HTR-8/SVneo (cell line): ENCODE measurements around the gene ZNF777.
"Not testable (repeated sequence)": the region's sequence is repeated elsewhere in the genome, so short reads cannot be mapped to it uniquely, and the experiment has no call there.

Experiments
- DNase-seq: peaks from one replicate; pipeline ENCODE4 v3.0.0; 2011; ENCODE audit warnings: low spot score, mixed read lengths; ENCODE audit not compliant: insufficient read length
- FAIRE-seq: peaks from 2 replicates; lab custom pipeline; 2011; peaks lifted over from hg19 to GRCh38; lab: Jason Lieb, UNC

The ZNF777 gene

GRCh38 chr7:149460493-149461277, at the start of gene ZNF777:
Gene ZNF777, minus strand, starts transcription at chr7:149461062. Its CDS starts 5,040 bp downstream, at chr7:149456022.
- FAIRE-seq (no peak), DNase-seq (peak; percentile 80)

- FAIRE-seq: no peak
These were observed 49.4 kb upstream of the ZNF777 start for GRCh38 chr7:149510248-149510647.

GRCh38 chr7:149509774-149510173, 48.9 kb upstream of the ZNF777 start:
- no peak for FAIRE-seq
- no peak for DNase-seq

More at GRCh38 chr7:149510248-149510647, 49.4 kb upstream of the ZNF777 start:
- DNase-seq: no peak

GRCh38 chr7:149505551-149505950, 44.7 kb upstream of the ZNF777 start:
- no peak for FAIRE-seq

GRCh38 chr7:149501651-149502050, 40.8 kb upstream of the ZNF777 start:
- FAIRE-seq (no peak), DNase-seq (no peak)

More at GRCh38 chr7:149505551-149505950, 44.7 kb upstream of the ZNF777 start:
- DNase-seq: no peak

GRCh38 chr7:149500910-149501309, 40.0 kb upstream of the ZNF777 start:
- DNase-seq (no peak), FAIRE-seq (no peak)

- no peak for DNase-seq
- FAIRE-seq: no peak
These were observed 39.3 kb upstream of the ZNF777 start for GRCh38 chr7:149500201-149500600.

GRCh38 chr7:149498811-149499210, 37.9 kb upstream of the ZNF777 start:
- no peak for FAIRE-seq
- DNase-seq: no peak

- DNase-seq (peak; percentile 87), FAIRE-seq (no peak)
These were observed 36.8 kb upstream of the ZNF777 start, which contains the start of gene ZNF746 for GRCh38 chr7:149497467-149498261. Gene ZNF746, minus strand, starts transcription at chr7:149497809. Its CDS starts 273 bp downstream, at chr7:149497536.

- DNase-seq: peak; percentile 14
- FAIRE-seq: no peak
These were observed 36.0 kb upstream of the ZNF777 start for GRCh38 chr7:149496642-149497391.

DNA sequence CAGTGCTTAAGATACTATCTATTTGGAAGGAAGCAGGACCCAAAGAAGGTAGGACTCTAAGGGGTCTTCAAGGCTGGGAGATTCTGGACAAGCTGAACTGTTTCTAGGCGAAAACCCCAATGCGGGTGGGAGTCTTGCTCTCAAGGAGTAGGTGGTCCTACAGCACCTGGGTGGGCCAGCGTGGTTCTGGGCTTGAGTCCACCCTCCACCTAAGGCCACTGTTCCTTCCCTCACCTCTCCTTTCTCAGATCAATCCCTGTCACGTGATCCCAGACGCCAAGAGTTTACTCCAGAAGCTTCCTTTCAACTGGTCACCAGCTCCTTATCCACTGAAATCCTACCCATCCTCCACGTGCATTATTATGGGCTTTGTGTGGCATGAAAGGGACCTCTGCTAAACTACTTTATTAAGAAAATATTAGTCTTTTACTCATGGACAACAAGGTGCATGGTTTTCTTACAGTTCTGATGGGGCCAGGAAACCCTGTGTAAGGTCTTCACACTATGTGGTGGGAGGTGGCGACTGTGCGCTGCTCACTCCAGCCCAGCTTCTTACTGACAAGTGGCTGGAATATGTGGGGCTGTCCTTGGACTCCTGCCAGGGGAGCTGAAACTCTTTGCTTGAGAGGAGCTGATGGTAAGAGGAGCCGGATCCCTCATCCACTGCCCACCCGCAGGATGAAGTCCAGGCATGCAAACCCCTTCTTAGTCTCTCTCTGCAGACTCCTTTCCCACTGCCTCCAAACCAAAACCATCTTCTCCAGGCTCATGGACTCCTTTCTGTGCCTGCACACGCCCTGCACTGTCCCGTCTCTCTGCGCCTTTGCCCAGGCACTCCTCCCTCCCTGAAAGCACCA, 35.2 kb upstream of the ZNF777 start:
- FAIRE-seq (no peak), DNase-seq (no peak)

GRCh38 chr7:149494738-149495368, 34.0 kb upstream of the ZNF777 start:
- no peak for DNase-seq
- no peak for FAIRE-seq

DNA sequence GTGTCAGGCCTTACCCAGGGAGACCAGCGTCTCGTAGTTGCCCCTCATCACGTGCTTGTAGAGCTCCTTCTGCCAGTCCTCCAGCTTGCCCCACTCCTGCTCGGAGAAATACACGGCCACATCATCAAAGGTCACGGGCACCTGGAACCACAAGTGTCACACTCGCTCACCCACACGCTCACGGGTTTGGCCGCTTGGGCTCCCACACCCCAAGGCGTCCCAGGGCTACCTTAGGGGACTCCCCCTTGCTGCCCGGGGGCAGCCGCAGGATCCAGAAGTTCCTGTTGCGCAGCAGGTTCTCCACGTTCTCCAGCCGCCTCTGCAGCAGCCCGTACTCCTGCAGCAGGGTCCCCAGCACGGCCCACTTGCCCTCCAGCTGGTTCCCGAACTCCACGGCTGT, 33.1 kb upstream of the ZNF777 start:
- FAIRE-seq, DNase-seq: not testable (repeated sequence)

GRCh38 chr7:149493366-149493765, 32.5 kb upstream of the ZNF777 start:
- FAIRE-seq: no peak
- no peak for DNase-seq

DNA sequence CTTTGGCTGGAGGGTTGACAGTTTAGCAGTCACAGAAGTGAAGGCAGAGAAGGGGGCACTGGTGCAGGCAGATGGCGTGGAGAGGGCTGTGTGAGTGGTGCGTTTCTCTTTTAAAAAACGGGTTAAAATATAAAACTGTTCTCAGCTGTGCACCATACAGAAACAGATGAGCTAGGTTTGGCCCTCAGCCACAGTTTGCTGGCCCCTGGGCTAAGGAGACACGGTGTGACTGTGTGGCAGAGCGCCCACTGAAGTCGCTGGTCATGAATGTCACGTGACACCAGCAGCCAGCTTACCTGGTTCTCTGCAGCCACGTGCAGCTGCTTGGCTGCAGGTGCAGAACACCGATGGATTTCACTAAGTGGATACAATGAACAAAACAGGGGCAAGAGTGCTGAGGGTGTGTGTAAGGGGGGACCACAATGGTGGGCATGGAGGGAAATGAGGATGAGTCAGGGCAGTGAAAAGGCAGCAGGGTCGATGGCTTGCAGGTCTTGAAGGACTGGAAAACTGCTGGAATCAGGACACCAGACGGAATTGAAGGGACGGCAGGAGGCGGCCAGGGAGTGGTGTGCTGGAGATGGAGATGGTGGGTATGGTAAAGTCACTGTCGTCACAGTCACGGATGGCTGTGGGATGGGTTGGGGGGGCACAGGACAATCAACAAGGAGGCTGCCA, 29.4 kb upstream of the ZNF777 start:
- DNase-seq (no peak), FAIRE-seq (no peak)

DNA sequence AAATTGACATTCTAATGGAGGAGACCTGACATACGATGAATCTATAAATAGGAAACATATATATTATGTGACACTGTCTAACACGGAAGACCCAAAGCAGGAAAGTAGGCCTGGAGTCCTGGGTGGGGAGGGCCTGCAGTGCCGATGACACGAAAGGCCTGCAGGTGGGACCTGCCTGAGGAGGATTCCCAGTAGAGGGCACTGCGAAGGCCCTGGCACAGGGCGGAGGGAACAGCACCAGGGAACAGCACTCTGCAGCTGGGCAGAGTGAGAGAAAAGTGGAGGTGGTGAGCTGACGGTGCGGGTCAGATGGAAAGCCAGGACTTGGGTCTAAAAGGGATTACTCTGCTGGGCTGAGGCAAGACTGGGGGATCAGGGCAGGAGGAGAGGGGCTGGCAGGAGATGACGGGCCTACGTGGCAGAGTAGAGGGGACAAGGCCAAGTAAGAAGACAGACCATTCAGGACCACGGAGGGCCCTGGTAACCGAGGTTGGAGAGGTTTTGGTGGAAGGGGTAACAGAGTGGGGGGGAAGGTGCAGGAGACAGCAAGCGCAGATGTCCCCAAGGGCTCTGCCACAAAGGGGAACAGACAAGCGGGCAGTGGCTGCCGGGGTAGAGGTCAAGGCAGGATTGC, 28.6 kb upstream of the ZNF777 start:
- no peak for DNase-seq
- no peak for FAIRE-seq

GRCh38 chr7:149479568-149479967, 18.7 kb upstream of the ZNF777 start:
- DNase-seq (no peak), FAIRE-seq (no peak)

DNA sequence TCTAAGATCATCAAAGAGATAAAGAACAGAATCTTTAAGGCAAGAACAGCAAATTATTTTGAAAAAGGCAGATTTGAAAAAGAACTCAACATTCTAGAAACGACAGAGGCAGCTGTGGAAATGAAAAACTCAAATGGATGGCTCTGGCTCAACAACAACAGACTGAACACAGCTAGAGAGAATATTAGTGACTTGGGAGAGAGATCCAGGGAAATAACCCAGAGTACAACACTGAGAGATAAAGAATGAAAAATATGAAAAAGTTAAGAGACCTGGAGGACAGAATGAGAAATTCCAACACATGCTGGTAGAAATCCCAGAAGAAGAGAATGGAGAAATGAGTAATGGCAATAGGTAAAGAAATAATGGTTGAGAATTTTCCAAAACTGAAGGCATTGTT, 17.9 kb upstream of the ZNF777 start:
- FAIRE-seq: no peak

More for the DNA sequence above, 17.9 kb upstream of the ZNF777 start:
- no peak for DNase-seq
